A549 treated with AZD9567 at 1 μM for 4 hours (cell line): ENCODE measurements around the gene SSBP3. TPM values are rescaled to one million over a fixed set of nuclear protein-coding genes. Genes with fewer than 3 reads are reported as not detected.

Source experiments
- total RNA-seq: library from RNA; stranded (reverse); fragments of 200-300 nt; extraction: Qiagen RNA extraction; gene quantifications from 5 replicates; pipeline ENCODE4 v1.2.3, GENCODE V29; 2022; ENCODE audit not compliant: insufficient read depth

Gene SSBP3
- total RNA-seq = 6.2 to 7.6 TPM (median 6.3 TPM) in 5 replicates

DNA sequence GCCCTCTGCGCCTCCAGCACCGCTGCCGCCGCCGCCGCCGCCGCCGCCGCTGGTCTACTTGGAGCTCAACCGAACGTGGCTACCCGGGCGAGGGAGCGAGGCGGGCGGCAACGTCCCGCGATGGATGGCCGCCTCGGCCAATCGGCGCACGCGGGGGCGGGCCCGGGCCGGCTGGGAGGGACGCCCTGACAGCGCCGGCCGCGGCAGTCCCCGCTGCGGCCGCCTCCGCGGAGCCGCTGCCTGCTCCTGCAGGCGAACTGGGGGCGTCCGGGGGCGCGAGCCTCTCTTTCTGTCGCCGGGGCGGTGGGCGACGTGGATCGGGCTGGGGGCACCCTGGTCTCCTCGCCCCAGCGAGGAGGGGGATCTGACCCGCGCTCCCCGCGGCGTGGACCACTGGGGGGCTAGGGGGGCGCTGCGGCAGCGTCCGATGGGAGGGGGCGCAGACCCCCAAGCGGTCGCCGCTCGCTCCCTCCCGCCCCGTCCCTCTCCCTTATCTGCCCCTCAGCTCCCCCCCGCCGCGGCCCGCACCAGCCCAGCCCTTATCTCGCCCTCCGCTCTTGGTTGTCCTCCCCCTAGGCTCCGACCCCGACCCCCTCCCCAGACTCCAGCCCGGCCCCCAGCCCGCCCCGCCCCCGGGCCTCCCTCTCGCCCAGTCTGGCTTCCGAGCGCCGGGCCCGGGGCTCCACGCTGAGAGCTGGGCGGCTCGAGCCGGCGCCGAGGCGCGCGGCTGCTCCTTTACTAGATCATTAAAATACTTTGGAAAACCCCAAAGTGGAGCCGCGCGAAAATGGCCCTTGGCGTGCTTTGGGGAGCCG, at the start of gene SSBP3:
Gene SSBP3, minus strand, starts transcription at position 56 of the 815 bp plus-strand sequence.

DNA sequence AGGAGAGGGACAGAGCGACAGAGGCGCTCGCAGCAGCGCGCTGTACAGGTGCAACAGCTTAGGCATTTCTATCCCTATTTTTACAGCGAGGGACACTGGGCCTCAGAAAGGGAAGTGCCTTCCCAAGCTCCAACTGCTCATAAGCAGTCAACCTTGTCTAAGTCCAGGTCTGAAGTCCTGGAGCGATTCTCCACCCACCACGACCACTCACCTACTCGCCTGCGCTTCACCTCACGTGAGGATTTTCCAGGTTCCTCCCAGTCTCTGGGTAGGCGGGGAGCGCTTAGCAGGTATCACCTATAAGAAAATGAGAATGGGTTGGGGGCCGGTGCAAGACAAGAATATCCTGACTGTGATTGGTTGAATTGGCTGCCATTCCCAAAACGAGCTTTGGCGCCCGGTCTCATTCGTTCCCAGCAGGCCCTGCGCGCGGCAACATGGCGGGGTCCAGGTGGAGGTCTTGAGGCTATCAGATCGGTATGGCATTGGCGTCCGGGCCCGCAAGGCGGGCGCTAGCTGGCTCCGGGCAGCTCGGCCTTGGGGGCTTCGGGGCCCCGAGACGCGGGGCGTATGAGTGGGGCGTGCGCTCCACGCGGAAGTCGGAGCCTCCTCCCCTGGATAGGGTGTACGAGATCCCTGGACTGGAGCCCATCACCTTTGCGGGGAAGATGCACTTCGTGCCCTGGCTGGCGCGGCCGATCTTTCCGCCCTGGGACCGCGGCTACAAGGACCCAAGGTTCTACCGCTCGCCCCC, 206.3 kb downstream of the SSBP3 start, which contains the start of the genes CYB5RL and MRPL37:
Gene CYB5RL, minus strand, starts transcription at position 266 of the 754 bp plus-strand sequence. CDS start 4,414 bp downstream, outside the sequence.
Gene MRPL37, plus strand, starts transcription at position 403 of the 754 bp plus-strand sequence. Its CDS starts 77 bp downstream, at position 480.

Other genes with a start within 250 kb of the SSBP3 start
- gene CYB5RL, start 206.4 kb downstream of the SSBP3 start, total RNA-seq = 2.9 to 3.6 TPM (median 3.3 TPM) in 5 replicates
- 75.7 to 100 TPM (median 93.0 TPM) in 5 replicates for gene MRPL37, start 206.2 kb downstream of the SSBP3 start, total RNA-seq
- 1.6 to 2.6 TPM (median 2.1 TPM) in 5 replicates for gene ACOT11, start 141.8 kb upstream of the SSBP3 start, total RNA-seq
- gene FAM151A, start 217.1 kb upstream of the SSBP3 start, total RNA-seq = 0.03 to 0.07 TPM (median 0.06 TPM) in 4 of 5 replicates, not detected in the other
- gene MROH7, start 235.4 kb upstream of the SSBP3 start, total RNA-seq = 0.02 TPM in 1 of 5 replicates, not detected in the others